Activated CD8-positive, alpha-beta memory T cell treated with anti-CD3 and anti-CD28 coated beads, Interleukin-2, amount 50 U/mL, for 1 hour (primary cell): ENCODE results near the gene NLN.

ENCODE experiments used
- DNase-seq: peaks from one replicate; pipeline ENCODE4 v3.0.0-alpha.2; 2020; ENCODE audit errors: extremely low read depth

Gene NLN

DNA sequence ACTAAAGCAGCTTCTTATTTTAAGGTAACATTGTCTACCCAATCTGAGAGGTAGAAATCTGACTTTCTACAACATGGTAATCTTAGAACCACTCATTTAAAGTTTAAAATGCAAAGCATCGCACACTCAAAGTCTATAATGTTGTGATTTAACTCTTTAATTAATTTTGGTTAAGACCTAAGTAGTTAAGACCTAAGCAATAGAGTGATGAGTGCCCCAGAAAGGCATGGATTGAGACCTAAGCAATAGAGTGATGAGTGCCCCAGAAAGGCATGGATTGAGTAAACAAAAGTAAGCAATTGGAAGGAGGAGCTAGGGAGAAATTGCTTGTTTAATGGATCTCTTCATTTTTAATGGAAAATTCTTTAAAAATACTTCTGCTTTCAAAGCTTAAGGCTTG, 86.8 kb downstream of the NLN start:
- no peak for DNase-seq

DNA sequence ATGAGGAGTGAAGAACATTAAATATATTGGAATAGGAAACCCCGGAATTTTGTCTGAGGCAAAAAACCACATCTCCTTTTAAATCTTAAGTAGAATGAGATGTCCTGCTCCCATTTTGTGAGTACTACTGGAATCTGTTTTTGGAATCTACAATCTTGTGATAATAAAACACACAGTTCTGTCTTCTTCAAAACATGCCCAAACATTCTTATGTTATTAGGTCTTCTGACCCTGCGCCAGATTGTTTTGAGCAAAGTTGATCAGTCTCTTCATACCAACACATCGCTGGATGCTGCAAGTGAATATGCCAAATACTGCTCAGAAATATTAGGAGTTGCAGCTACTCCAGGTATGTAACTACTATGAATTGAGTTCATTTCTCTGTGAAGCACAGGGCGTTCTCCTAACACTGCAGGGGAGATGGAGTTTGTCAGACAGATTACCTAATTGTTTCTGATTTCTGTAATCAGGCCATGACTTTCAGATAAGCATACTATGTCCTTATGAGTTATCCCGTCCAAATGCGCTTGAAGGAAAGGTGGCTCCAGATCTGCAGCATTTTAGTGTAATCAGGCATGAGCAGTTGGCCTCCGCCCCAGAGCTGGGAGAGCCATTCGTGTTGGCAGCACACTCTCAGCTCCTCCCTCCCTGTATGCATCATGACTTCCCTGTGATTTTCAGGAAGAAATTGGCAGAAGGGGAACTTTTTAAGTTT, 88.0 kb downstream of the NLN start:
- DNase-seq = no peak

DNA sequence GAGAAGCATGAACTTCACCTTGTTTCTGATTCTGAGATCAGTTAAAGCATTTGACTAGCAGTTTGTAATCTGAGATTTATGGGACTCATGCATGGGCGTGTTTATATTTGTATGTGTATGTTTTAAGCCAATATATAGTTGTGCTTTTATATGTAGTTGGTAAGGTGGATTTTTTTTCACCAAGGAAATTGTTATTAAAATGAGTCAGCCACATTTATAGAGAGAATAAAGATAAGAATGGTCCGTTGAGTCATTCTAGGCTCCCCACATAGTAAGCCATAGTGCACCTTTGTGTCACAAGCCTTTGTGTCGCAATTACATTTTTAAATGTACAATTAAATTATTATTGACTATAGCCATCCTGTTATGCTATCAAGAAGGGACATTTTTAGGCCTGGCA, 89.0 kb downstream of the NLN start:
- no peak for DNase-seq

DNA sequence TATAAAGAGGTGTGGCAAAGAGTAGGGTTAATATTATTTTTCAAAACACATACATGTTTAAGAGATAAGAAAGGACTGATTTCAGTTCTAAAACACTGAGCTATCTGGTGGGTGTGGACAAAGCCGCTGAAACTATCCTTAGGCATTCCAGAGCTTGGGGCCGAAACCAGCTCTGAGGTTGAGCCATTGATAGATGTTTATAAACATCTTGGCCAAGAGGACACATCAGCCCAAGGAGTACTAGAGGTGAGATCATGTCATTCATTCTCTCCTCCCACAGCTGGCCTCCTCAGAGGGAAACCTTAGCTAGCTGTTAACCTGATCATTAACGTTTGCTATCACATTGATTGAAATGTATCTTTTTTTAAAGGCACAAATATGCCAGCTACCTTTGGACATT, 89.9 kb downstream of the NLN start:
- DNase-seq = no peak

DNA sequence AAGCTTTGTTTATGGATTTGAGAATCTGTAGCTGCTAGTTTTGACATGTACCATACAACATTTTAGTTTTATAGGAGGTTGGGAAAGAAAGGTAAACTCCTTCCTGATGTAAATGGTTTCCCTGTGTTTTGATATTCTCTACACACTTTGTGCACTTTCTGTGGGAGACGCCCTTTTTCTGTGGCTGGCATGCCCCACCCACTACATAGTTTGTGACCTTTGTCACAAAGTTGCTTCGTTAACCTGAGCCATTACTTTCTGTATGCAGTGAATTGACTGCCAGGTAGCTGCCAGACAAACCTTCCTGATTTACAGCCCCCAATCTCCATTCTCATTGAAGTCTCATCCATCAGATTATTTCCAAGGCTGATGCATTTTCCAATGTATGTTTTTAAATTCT, 90.6 kb downstream of the NLN start:
- no peak for DNase-seq

DNA sequence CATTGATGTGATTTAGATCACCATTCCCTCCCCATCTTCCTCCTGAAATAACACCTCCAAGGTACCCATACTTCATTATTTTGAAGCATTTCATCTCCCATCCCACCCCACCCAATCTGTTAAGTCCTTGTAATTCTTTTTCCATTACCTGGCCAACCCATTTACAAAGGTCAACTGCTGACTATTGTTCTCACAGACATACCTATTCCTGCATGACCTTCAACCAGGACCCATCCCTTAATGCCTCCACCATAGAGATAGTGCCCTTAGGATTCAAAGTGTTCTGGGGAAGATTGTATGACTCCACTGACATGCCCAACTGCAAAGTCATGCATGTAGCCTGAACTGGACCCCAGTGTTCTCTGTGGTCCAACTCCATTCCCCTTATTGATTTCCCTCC, 91.2 kb downstream of the NLN start:
- DNase-seq = no peak

DNA sequence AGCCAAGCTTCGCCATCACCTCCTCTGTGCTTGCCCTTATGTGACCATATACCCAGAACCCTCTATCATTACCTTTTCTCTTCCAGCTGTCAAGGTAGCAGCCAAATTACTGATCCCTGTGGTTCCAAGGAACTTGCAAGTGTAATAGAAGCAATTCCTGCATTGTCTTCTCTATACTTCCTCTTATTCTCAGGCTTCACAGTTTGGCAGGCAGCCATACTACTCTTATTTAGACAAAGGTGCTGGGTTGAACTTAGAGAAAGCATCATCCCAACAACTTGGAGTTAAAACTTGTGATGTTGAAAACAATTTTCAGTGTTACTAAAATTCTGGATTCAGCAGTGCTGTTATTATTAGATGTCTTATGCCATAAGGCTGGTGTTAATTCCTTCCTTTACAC, 93.2 kb downstream of the NLN start:
- DNase-seq = no peak

DNA sequence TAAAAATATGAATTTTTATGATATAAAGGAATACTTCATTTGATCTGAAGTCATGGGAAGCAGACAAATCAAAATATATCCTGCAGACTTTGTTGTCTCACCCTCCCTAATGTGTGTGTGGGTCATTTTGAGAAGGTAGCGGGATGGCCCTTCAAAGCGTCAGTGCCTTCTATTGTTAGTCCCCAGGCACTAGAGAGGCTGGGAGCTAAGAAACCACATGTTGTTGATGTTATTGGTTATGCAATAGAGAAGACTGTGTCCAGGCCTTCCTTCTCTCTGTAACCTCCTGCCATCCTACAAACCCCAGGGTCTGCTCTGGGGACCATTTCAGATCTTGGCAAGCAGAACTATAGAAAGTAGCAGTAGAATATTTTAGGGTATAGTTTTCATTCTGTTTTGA, 94.7 kb downstream of the NLN start:
- DNase-seq = no peak

DNA sequence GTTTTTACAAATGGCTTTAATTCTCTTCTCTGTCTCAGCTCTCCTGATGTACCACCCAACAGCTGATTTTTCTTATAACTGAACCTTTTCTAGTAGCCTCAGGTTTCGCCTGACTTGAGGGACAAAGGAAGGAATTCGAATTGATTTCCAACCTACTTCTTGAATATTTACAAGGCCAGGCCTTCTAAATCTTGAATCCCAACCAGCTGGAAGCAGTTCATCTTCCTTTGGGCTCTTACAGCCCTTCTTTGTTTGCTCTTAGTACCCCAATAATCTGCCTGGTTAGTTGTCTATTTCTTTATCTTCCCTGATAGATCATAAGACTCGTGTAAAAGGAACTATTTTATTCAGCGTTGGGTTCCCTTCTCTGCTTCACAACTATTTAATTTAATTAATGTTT, 95.9 kb downstream of the NLN start:
- no peak for DNase-seq

DNA sequence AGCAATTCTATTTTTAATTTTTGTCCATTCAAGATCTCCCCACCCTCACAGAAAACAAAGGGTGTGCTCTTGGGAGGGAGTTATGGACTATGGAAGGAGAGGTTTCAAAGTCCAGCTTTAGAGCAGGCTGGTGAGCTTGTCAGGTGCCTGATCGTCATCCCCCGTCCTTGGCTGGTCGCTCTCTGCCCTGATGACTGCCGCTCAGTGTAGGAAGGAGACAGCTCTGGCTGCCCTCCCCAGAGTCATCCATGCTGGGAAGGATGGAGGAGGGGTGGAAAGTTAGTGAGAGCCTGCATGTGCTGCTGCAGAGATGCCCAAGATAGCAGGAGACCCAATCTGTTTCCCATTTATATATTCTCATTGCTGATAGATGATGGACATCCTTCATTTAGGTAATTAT, 96.6 kb downstream of the NLN start:
- DNase-seq = no peak

DNA sequence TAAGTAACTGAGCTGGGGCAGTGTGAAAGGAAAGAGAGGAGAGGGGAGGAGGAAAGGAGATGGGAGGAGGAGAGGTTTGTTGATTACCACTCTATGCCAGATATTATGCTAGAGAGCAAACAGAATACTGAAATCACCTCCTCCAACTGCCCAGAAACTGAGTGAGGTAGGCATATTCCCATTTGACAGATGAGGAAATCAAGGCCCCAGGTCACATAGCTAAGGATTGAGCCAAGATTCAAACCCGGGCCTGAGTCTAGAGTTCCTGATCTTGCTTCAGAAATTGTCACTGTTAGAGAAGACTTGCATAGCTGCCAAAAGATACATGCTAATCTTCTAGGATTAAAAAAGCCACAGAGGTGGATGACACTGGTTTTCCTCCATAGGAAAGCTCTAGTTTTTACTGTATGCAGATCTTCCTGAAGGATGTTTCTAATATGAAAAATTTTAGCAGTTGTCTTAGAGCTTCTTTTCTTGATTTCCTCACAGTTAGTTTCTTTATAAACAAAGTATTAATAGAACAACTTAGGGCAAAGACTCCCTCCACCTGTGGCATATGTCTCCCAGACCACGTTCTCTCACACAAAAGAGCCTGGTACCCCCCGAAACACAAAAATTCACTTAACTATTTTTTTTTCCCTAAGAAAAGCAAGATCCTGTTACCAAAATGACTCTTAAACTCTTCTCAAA, 97.4 kb downstream of the NLN start:
- DNase-seq = no peak

DNA sequence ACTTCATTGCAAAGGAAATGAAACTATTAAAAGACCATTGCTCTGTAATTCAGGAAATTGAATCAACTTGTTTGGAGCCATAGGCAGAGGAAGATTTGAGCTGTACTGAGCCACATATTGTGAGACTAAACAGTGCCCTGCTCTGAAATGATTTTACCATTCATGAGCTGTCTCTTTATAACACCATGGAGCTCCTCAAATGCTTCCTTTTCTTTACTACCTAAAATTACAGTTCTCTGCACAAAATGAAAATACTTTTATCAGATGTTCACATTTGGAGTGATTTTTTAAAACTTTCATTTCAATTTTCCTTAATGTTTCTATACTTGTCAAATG, 97.9 kb downstream of the NLN start:
- no peak for DNase-seq

DNA sequence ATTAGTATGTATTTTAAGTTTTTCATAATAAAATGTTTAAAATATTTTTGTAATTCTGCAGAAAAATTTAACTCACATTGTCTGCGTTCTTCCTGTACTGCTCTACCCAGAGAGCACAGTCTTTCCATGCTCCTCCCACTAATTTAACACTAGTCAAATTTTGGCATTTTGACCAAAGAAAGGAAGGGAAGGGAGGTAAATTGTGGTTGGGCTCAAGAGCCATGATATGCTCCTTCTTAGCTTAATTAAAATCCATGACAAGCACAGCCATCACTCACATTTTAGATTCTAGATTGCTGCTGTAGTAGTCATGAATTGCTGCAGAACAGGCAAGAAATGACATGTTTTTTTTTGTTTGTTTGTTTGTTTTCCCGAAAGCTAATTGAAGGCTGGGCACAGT, 98.4 kb downstream of the NLN start:
- no peak for DNase-seq

DNA sequence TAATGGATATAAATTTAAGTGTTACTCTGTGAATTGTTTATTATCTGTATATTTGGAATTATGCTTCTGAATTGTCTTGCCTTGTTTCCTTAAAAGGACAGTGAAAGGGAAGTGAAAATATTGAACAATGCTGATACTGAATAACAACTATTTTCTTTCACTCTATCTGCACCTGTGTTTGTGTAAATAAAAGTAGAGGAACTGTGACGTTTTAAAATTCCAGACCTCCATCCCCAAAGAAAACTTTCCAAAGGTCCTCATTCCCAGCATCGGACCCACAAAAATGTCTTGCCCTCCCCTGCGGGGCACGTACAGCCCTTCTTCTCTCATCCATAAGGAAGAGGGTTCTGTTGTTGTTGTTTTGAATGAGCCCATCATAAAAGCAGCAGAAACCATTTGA, 100.0 kb downstream of the NLN start:
- no peak for DNase-seq

DNA sequence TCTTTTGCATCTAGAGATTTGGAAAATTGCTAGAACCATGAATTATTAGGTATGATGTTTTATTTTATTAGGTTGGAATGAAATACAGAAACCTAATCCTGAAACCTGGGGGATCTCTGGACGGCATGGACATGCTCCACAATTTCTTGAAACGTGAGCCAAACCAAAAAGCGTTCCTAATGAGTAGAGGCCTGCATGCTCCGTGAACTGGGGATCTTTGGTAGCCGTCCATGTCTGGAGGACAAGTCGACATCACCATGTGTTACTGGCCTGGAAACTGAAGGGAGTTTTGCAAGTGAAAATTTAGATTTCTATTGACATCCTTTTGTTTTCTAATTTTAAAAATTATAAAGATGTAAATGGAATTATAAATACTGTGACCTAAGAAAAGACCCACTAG, 100.7 kb downstream of the NLN start:
- no peak for DNase-seq

DNA sequence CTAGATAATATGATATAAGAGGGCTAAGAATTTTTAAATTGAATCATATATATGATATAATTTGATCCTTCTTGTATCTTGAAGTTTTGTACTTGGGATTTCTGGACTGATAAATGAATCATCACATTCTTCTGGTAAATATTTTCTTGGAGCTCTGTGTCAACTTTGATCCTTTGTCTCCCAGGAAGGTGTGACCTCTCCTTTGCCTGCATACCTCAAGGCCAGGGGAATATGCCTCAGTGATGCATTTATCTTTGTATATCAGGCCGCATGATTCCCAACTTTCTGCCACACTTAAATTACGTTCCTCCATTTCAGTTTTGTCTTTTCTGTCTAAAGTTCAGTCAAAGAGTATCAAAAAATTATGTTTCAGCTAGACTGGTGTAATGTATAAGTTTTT, 101.2 kb downstream of the NLN start:
- no peak for DNase-seq

DNA sequence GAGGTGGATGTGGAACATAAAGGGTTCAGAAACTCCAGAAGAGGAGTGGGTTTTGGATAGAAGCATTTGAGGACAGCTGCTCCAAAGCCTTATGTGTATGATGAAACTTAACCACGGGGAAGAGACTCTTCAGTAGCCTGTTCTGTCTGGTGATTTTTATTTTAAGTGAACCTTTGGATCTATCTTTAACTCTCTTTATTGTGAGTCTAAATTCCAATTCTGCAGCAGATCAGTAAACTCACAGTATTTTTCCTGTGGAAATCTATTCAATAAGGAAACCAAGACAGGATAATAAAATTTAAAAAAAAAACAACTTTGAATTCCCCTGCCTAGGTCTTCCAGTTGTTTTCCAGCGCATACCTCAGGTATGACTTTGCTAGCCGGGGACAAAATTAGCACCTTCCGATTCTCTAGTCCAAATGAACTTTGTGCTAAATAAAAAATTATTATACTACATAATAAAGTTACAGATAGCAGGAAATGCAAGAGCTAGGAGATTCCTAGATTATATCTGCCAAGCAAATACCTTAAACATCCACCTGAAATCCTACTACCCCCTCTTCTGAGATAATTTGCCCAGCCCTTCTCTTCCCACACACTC, 101.9 kb downstream of the NLN start:
- no peak for DNase-seq

DNA sequence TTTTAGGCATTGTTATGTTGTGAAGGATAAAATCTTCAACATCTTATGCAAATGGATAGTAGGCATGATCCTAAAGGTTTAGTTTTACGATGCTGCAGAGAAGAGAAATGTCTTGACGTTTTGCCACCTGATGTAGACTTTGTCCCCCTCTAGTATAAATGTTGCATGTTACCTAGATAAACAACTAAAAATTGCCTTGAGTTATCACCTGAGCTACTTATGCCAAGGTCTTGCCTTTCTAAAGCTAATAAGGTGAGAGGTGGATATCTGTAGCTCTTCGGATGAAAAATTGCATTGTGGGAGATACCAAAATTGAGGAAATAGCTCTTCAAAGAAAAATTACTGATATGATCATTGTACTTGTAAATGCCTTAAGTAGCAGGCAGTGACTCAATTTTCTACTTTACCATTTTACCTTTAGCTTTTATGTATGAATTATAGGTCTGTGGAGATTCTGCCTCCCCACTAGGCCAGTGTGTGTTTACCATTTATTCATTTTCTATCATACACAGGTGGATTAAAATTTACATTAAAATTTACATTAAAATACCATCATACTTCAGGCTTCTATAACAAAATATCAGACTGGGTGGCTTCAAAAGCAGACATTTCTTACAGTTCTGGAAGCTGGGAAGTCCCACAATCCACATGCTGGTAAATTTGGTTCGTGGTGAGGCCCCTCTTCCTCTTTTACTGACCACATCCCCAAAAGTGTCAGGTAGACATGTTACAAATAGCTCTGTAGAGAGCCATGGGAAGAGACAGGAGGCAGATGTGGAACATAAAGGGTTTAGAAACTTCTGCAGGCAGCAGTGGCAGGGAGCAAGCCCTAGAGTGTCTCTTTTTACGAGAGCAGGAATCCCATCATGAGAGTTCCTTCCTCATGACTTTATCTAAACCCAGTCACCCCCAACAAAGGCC, 103.7 kb downstream of the NLN start:
- no peak for DNase-seq

DNA sequence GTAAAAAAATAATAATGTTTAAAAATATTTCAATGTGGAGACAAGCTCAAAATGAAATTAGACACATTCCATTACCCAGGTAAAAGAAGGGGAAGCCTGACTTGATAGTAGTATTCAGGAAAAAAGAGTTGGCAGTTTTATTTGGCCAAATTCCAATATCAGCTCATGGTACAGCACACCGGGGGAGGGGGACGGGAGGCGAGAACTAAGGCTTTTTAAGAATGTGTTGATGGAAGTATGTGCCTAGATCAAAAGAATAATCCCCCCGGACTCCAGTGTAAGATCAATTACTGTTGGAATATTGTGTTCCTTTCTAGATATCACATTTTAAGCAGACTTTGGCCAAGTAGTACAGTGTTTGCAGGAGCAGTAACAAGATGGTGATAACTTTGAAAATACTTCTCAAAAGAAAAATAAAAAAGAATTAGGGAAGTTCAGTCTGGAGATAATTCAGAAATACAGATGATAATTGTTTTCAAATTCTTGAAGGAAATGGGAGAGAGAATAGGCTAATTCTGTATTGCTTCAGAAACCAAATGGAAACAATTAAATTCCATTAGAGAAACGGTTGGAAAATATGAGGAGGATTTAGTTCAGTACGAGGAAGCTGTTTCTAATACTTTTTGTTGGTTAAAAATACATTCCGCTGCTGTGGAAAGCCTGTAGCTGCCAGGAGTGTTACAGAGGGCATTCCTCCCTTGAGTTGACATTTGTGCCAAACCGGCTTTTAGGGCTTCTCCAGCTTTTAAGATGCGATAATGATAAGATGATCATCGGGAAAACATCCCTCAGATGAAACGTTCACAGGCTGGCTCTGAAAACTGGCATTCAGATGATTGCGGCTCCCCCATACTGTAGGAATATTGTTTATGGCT, 106.3 kb downstream of the NLN start:
- no peak for DNase-seq

DNA sequence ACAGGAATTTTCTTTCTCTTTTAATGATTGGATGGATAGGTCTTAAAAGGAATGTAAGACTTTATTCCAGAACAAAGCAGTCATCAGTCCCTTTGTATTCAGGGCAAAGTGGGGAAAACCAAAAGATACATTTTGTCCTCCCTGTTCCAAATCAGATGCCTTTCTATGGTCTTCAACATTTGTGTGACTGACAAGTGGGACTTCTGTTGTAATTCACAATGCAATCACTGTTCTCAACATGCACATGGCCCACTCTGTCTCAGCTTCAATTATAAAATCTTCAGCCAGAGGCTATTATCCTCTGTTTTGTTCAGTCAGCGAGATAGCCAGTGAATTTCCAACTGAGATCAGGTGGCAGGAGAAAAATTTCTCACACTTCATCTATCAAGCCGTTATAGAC, 108.9 kb downstream of the NLN start:
- no peak for DNase-seq

DNA sequence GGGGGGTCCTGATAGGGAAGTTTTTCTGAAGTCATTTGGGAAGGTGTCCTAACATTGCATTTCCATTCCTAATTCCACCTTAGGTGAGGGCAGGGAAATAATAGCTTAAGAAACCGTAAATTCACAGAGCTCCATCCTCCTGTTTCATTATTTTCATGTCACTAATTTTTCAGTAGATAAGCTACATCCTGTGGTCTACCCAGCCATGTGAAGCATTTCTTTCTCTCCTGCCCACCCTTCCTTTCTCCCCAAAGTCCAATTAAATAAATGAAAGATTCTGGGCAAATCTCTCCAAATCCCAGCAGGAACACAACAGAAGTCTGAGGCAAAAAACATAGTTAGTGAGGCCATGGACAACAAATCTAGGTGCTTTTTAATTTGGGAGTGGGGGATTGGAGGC, 109.3 kb downstream of the NLN start:
- DNase-seq = no peak

DNA sequence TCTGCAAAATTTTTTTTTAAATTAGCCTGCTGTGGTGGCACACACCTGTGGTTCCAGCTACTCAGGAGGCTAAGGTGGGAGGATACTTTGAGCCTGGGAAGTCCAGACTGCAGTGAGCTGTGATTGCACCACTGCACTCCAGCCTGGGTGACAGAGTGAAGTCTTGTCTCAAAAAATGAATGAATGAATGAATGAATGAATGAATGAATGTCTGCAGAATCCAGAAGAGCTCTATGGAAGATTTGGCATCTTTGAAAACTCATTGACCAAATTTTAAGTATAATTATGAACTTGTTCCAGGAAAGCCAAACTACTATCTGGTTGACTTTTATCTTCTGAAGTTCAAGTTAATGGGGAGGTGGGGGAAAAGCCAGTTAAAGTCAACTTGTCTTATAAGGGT, 110.1 kb downstream of the NLN start:
- no peak for DNase-seq
